H9 (cell line): ENCODE measurements around the gene MCAT. TPM values are rescaled to one million over a fixed set of nuclear protein-coding genes. Genes with fewer than 3 reads are reported as not detected.

Experiments used
- DNase-seq: peaks from one replicate; pipeline ENCODE4 v3.0.0-alpha.2; 2017
- H2AFZ ChIP-seq: one replicate; pipeline ENCODE4 v1.6.1; 2013; ENCODE audit warnings: mild to moderate bottlenecking, low read length, control low read depth, moderate library complexity
- H2AK5ac ChIP-seq: 2 replicates; pipeline ENCODE4 v1.6.1; 2013; ENCODE audit warnings: low read length, control low read depth, mixed read lengths; ENCODE audit not compliant: insufficient read length
- H2BK120ac ChIP-seq: one replicate; pipeline ENCODE4 v1.6.1; 2013; ENCODE audit warnings: low read depth, mild to moderate bottlenecking, low read length, control low read depth, inconsistent platforms; ENCODE audit not compliant: poor library complexity, severe bottlenecking
- H2BK12ac ChIP-seq: 2 replicates; pipeline ENCODE4 v1.6.1; 2013; ENCODE audit warnings: low read length, control low read depth, mixed read lengths, low read depth; ENCODE audit not compliant: insufficient read length
- H2BK15ac ChIP-seq: 2 replicates; pipeline ENCODE4 v1.6.1; 2013; ENCODE audit warnings: low read depth, low read length, control low read depth
- H2BK20ac ChIP-seq: one replicate; pipeline ENCODE4 v1.6.1; 2013; ENCODE audit warnings: low read depth, mild to moderate bottlenecking, low read length, control low read depth, inconsistent platforms; ENCODE audit not compliant: poor library complexity, severe bottlenecking
- H2BK5ac ChIP-seq: 2 replicates; pipeline ENCODE4 v1.6.1; 2013; ENCODE audit warnings: low read length, control low read depth, mixed read lengths; ENCODE audit not compliant: insufficient read length
- H3K14ac ChIP-seq: 2 replicates; pipeline ENCODE4 v1.6.1; 2013; ENCODE audit warnings: low read length, control low read depth; ENCODE audit not compliant: insufficient read depth
- H3K18ac ChIP-seq: 2 replicates; pipeline ENCODE4 v1.6.1; 2013; ENCODE audit warnings: low read depth, mild to moderate bottlenecking, mixed read lengths, low read length, control low read depth; ENCODE audit not compliant: insufficient read length
- H3K23ac ChIP-seq: 2 replicates; pipeline ENCODE4 v1.6.1; 2013; ENCODE audit warnings: low read length, control low read depth, mixed read lengths, low read depth; ENCODE audit not compliant: insufficient read length
- H3K23me2 ChIP-seq: 2 replicates; pipeline ENCODE4 v1.6.1; 2013; ENCODE audit warnings: low read depth, mild to moderate bottlenecking, mixed read lengths, low read length, control low read depth; ENCODE audit not compliant: insufficient read length, poor library complexity, severe bottlenecking
- H3K27ac ChIP-seq: 2 replicates; pipeline ENCODE4 v1.5.1; 2013; ENCODE audit warnings: low read length, control low read depth, mixed read lengths, low read depth; ENCODE audit not compliant: insufficient read length
- H3K27me3 ChIP-seq: 2 replicates; pipeline ENCODE4 v1.6.1; 2013; ENCODE audit warnings: low read length, control low read depth, inconsistent platforms; ENCODE audit not compliant: insufficient read depth
- H3K4ac ChIP-seq: 2 replicates; pipeline ENCODE4 v1.6.1; 2013; ENCODE audit warnings: low read depth, mild to moderate bottlenecking, control low read depth, inconsistent platforms, low read length, moderate library complexity
- H3K4me1 ChIP-seq: 2 replicates; pipeline ENCODE4 v1.6.1; 2013; ENCODE audit warnings: low read length, control low read depth, inconsistent platforms; ENCODE audit not compliant: insufficient read depth
- H3K4me2 ChIP-seq: 2 replicates; pipeline ENCODE4 v1.6.1; 2013; ENCODE audit warnings: low read length, control low read depth, mixed read lengths; ENCODE audit not compliant: insufficient read length, insufficient read depth
- H3K56ac ChIP-seq: 2 replicates; pipeline ENCODE4 v1.6.1; 2013; ENCODE audit warnings: low read depth, mild to moderate bottlenecking, mixed read lengths, low read length, control low read depth; ENCODE audit not compliant: insufficient read length
- H3K79me1 ChIP-seq: 2 replicates; pipeline ENCODE4 v1.6.1; 2013; ENCODE audit warnings: low read depth, mild to moderate bottlenecking, moderate library complexity, low read length, control low read depth, inconsistent platforms; ENCODE audit not compliant: insufficient read depth, poor library complexity, severe bottlenecking
- H3K79me2 ChIP-seq: 2 replicates; pipeline ENCODE4 v1.6.1; 2013; ENCODE audit warnings: low read length, control low read depth, inconsistent platforms; ENCODE audit not compliant: insufficient read depth
- H3K9ac ChIP-seq: 2 replicates; pipeline ENCODE4 v1.6.1; 2013; ENCODE audit warnings: low read length, control low read depth, mixed read lengths; ENCODE audit not compliant: insufficient read length; ENCODE audit errors: extremely low read depth
- H3K9me3 ChIP-seq: one replicate; pipeline ENCODE4 v1.6.1; 2013; ENCODE audit warnings: low read depth, low read length, inconsistent platforms; ENCODE audit not compliant: control insufficient read depth
- H3T11ph ChIP-seq: one replicate; pipeline ENCODE4 v1.6.1; 2013; ENCODE audit warnings: mild to moderate bottlenecking, low read length, control low read depth, inconsistent platforms
- H4K20me1 ChIP-seq: one replicate; pipeline ENCODE4 v1.6.1; 2013; ENCODE audit not compliant: control insufficient read depth, insufficient read length, insufficient read depth
- H4K5ac ChIP-seq: 2 replicates; pipeline ENCODE4 v1.6.1; 2013; ENCODE audit warnings: low read depth, mild to moderate bottlenecking, mixed read lengths, low read length, control low read depth; ENCODE audit not compliant: insufficient read length
- H4K8ac ChIP-seq: replicated peaks from 2 replicates; pipeline ENCODE4 v1.6.1; 2013; ENCODE audit warnings: low read length, control low read depth, mixed read lengths, low read depth; ENCODE audit not compliant: insufficient read length
- H4K91ac ChIP-seq: 2 replicates; pipeline ENCODE4 v1.6.1; 2013; ENCODE audit warnings: low read depth, mild to moderate bottlenecking, moderate library complexity, mixed read lengths, low read length, control low read depth; ENCODE audit not compliant: insufficient read length
- H3K27ac Mint-ChIP-seq, 3 experiments: 2 replicates in 2 of 3; 3 replicates in 1 of 3; pipeline ENCODE4 v1.8.0; 2020 to 2021; ENCODE audit warnings: mixed read lengths in 3 of 3, mild to moderate bottlenecking in 1 of 3, moderate library complexity in 1 of 3
- H3K27me3 Mint-ChIP-seq: 2 replicates; pipeline ENCODE4 v1.8.0; 2021; ENCODE audit warnings: low read depth, mild to moderate bottlenecking, moderate library complexity, mixed read lengths
- H3K36me3 Mint-ChIP-seq, 3 experiments: 2 replicates in 2 of 3; 3 replicates in 1 of 3; pipeline ENCODE4 v1.8.0; 2020 to 2021; ENCODE audit warnings: low read depth in 3 of 3, mixed read lengths in 3 of 3; ENCODE audit not compliant: insufficient read depth in 1 of 3
- H3K4me1 Mint-ChIP-seq, 2 experiments: 2 replicates each; pipeline ENCODE4 v1.8.0; 2020; ENCODE audit warnings: mixed read lengths in 2 of 2
- H3K4me3 Mint-ChIP-seq, 2 experiments: 2 replicates in 1 of 2; 3 replicates in 1 of 2; pipeline ENCODE4 v1.8.0; 2020 to 2021; ENCODE audit warnings: mild to moderate bottlenecking in 2 of 2, mixed read lengths in 2 of 2, moderate library complexity in 1 of 2
- H3K9me3 Mint-ChIP-seq, 2 experiments: 2 replicates in 1 of 2; 3 replicates in 1 of 2; pipeline ENCODE4 v1.8.0; 2020; ENCODE audit warnings: mild to moderate bottlenecking in 2 of 2, mixed read lengths in 2 of 2, moderate library complexity in 1 of 2
- CTCF ChIP-seq: fragments of 200-600 bp; sonication (generic); conservative IDR thresholded peaks from 3 replicates; pipeline ENCODE4 v1.8.0; 2021; ENCODE audit warnings: antibody characterized with exemption, mild to moderate bottlenecking
- WGBS: extraction: QIAGEN DNeasy Blood & Tissue Kit; methylation state at CpG from one replicate; pipeline ENCODE4 v1.1.7; 2013; ENCODE audit warnings: missing lambda C conversion rate, low lambda C conversion rate, mixed read lengths; ENCODE audit not compliant: insufficient read length; ENCODE audit errors: extremely low coverage; 5-methylcytosine and 5-hydroxymethylcytosine counted together
- total RNA-seq: library from RNA; stranded (reverse); gene quantifications from 2 replicates; pipeline ENCODE4 v1.2.1, GENCODE V29; 2021

MCAT gene
- total RNA-seq, 1 experiment from 2014 or later = 20.3 TPM

DNA sequence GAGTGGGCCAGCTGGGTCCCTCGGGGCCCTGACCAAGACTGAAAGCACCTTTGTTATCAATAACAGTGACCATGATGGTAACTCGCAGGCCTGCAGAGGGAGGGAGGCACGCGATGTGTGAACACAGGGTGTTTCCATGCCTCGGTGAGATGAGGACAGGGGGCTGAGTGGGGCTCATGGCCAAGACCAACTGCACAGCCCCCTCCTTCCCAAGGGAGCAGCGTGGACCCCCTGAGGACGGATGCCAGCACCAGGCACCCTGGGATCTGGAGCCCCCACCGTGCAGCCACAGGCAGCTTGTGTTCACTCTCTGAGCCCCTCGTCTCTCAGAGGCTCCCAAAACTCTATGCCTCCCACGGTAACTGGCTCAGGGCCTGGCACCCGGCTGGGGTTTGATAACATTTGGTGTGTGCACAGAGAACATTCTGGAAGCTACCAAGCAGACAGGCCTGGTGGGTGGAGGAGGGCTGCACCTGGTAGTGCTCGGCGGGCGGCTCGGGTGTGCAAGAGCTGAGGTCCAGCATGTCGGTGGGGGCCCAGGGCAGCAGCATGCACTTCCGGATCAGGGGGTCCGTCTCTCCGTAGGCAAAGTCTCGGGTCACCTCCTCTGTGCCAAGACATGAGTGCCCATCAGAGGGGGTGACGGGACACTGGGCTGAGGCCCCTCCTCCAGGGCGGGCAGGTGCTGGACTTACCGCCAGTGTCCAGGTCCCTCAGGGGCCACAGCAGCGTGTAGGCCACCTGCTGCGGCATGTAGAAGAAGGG, 36.1 kb upstream of the MCAT start:
- Histone ChIP-seq H3K79me2 (peaks cover 3% of the 10 kb centered on the region), H2BK12ac (no peak overlapping the region), H2BK5ac (no peak overlapping the region), H3K27me3 (no peaks in the 10 kb centered on the region), H4K8ac (no peak overlapping the region), H3T11ph (no peak overlapping the region), H4K20me1 (no peaks in the 10 kb centered on the region), H3K4me1 (no peaks in the 10 kb centered on the region), H4K5ac (no peak overlapping the region), H3K23me2 (no peaks in the 10 kb centered on the region), H3K9ac (no peak overlapping the region), H3K18ac (no peak overlapping the region), H3K4ac (no peak overlapping the region), H2BK15ac (no peak overlapping the region), H2BK20ac (no peak overlapping the region), H2AK5ac (no peak overlapping the region), H3K9me3 (no peaks in the 10 kb centered on the region), H3K23ac (no peak overlapping the region), H3K14ac (no peak overlapping the region; the same call in 1 of the 2 replicates), H3K79me1 (no peaks in the 10 kb centered on the region), H2AFZ (no peak overlapping the region), H2BK120ac (no peak overlapping the region), H3K56ac (no peak overlapping the region), H4K91ac (no peak overlapping the region), H3K4me2 (no peak overlapping the region), H3K27ac (no peak overlapping the region)
- no peak for TF ChIP-seq CTCF
- Mint-ChIP-seq H3K36me3 (peaks cover 34 to 64% (median 55%) of the 10 kb centered on the region in 3 experiments), H3K4me1 (peaks cover 5% of the 10 kb centered on the region in 2 experiments; a peak in 3 of 4 replicates), H3K4me3 (no peak overlapping the region), H3K9me3 (no peaks in the 10 kb centered on the region), H3K27me3 (no peaks in the 10 kb centered on the region), H3K27ac (no peak overlapping the region)
- WGBS = no CpG with 5 or more reads among the region's 25 CpGs
- no peak for DNase-seq
